SK-MEL-5 (cell line): ENCODE measurements around the gene HCFC2. TPM values are rescaled to one million over a fixed set of nuclear protein-coding genes. Genes with fewer than 3 reads are reported as not detected.

ENCODE experiments used
- DNase-seq: peaks from one replicate; pipeline ENCODE4 v3.0.0-alpha.2; 2016; ENCODE audit warnings: low read depth, low spot score
- in situ Hi-C: cut with HindIII; loops from 2 replicates; pipeline ENCODE4 v1.10.0; 2016; ENCODE audit warnings: low sequenced_read_pairs, high pct_unique_total_duplicates, low pct_unique_long_range_greater_than_20kb
- total RNA-seq: library from RNA; depleted of rRNA; stranded (reverse); fragments of >200 nt; shearing (Covaris generic); gene quantifications from 2 replicates; pipeline ENCODE4 v1.2.3, GENCODE V29; 2014

Gene HCFC2
- total RNA-seq, 1 experiment from 2014 or later: 10.8 TPM

GRCh38 chr12:104054681-104055346 is 9.5 kb upstream of the HCFC2 start:
- DNase-seq: no peak

DNA sequence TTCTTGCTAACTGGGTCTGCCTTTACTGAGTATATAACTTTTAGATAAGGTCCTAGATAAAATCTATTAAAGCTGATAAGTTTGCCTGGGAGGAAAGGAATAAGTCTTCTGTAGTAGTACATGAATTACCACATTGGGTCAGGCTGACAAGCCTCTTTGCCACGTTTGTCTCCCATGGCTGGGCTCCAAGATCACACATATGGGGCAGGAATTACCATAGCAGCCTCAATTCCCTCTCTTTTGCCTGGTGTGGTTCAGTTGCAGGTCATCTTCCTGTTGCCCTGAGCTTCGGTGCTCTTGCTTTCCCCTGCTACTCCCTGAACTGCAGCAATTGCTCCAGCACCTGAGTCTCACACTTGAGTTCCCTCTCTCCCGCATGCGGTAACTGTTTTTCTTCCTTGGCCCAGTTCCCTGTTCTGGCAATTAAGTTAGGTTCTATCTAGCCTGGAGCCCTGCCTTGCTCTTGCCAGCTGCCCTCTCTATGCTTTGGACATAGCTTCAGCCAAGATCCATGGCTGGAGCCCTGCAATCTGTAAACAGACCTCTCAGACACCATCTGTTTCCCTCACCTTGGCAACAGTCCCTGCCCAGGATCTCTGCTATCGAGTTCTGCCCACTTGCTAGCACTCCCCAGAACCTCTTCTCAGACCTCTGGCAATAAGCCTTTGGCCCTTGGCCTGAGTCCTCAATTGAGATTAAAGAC is 8.5 kb upstream of the HCFC2 start:
- in situ Hi-C loops: no loop called here
- DNase-seq: no peak

More at GRCh38 chr12:104054681-104055346, 9.5 kb upstream of the HCFC2 start:
- in situ Hi-C loops: no loop called here

- in situ Hi-C loops: no loop called here
- DNase-seq: no peak
Measured at GRCh38 chr12:104056419-104056972, 7.8 kb upstream of the HCFC2 start.

GRCh38 chr12:104057771-104058197 is 6.5 kb upstream of the HCFC2 start:
- in situ Hi-C loops: no loop called here

GRCh38 chr12:104058802-104059201 is 5.5 kb upstream of the HCFC2 start:
- no peak for DNase-seq
- in situ Hi-C loops: no loop called here

More at GRCh38 chr12:104057771-104058197, 6.5 kb upstream of the HCFC2 start:
- peak; percentile 58 for DNase-seq

GRCh38 chr12:104059963-104060362 is 4.4 kb upstream of the HCFC2 start:
- DNase-seq: no peak
- in situ Hi-C loops: no loop called here

GRCh38 chr12:104060791-104061190 is 3.5 kb upstream of the HCFC2 start:
- in situ Hi-C loops: no loop called here

GRCh38 chr12:104063712-104064030 is 660 bp upstream of the HCFC2 start:
- DNase-seq: peak; percentile 35
- in situ Hi-C loops: no loop called here

More at GRCh38 chr12:104060791-104061190, 3.5 kb upstream of the HCFC2 start:
- DNase-seq: no peak

DNA sequence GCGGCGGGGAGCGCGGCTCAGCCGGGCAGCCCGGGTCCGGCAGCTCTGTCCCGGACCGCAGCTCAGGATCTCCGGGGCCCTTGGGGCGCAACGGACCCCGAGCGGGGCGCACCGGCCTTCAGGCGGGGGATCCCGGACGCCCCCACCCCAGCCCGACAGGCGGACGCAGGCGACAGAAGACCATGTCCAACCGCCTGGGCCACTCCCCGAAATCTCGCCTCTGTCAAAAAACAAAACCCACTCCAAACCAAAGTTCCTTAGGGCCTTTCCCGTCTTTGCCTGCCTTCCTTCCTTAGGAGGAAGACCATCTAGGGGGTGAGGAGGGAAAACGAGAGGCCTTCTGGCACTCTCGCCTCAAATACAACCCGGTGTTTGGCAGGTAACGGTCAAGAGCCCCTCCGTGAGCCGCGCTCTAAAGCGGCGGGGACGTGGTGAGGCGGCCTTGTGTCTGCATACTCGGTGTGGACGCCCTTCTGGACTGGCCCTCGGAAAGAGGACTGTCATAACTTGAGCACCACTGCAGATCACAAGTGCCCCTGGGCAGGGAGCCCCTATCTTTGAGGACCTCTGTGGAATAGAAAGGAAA is 604 bp downstream of the HCFC2 start:
- in situ Hi-C loops: no loop called here
- no peak for DNase-seq

- in situ Hi-C loops: no loop called here
- DNase-seq: no peak
Measured at GRCh38 chr12:104072099-104072498, 7.8 kb downstream of the HCFC2 start.

DNA sequence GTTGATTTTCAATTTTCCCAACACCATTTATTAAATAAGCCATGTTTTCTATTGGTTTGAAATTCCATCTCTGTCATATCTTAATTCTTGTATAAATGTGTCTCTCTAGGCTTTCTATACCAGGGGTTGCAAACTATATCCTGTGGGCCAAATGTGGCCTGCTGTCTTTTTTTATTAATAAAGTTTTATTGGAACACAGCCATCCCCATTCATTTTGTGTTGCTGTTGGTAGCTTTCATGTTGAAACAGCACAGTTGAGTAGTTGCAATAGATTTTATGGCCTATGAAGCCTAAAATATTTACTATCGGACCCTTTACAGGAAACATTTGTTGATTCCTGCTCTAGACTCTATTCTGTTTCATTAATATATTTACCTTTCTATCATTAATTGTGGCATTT is 9.4 kb downstream of the HCFC2 start:
- DNase-seq: no peak
- in situ Hi-C loops: no loop called here

- in situ Hi-C loops: no loop called here
Measured at GRCh38 chr12:104079024-104079423, 14.7 kb downstream of the HCFC2 start.

GRCh38 chr12:104080764-104081163 is 16.4 kb downstream of the HCFC2 start:
- in situ Hi-C loops: no loop called here
- DNase-seq: no peak

More at GRCh38 chr12:104079024-104079423, 14.7 kb downstream of the HCFC2 start:
- no peak for DNase-seq

- in situ Hi-C loops: no loop called here
- DNase-seq: no peak
Measured at GRCh38 chr12:104083769-104084475, 19.6 kb downstream of the HCFC2 start.

DNA sequence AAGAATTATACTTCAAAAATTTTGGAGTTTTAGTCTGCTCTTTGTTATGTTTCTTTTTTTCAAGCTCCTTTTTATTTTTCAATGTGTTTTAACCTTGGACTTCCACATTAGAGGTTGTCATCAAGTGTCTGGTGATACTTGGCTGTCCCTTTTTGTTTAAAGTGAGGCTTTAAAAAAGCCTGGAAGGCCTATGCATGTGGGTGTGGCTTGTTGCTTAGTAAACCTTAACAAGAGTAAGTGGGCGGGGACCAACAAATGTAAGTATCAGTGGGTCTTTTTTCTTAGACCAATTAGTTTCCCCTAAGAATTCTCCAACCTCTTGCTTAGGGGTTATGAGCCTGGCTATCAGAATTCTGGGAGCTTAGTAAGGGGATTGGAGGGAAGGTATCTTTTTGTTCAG is 26.4 kb downstream of the HCFC2 start:
- in situ Hi-C loops: no loop called here
- DNase-seq: peak; percentile 4

DNA sequence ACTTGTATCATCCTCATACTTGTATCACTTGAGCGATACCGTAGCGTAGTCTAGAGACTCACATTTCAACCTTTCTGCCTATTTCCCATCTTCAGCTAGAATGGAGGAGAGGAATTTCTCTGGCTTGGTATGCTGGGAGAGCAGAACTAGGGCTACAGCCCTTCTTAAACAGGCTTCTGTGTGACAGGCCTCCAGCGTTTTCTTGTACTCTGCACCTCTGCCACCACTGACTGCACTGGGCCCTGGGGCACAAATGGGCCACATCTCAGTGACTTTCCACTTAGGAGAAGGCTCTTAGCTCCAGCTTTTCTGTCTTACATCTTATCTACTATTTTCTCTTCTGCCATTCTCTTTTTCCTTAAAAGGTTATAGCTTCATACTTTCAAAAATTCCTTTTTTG is 26.8 kb downstream of the HCFC2 start:
- in situ Hi-C loops: no loop called here
- no peak for DNase-seq

GRCh38 chr12:104094284-104094683 is 30.0 kb downstream of the HCFC2 start:
- no peak for DNase-seq
- in situ Hi-C loops: no loop called here

- no peak for DNase-seq
- in situ Hi-C loops: no loop called here
Measured at GRCh38 chr12:104095289-104095688, 31.0 kb downstream of the HCFC2 start.
